Measurements from ENCODE around the gene FAM43A.

DNA sequence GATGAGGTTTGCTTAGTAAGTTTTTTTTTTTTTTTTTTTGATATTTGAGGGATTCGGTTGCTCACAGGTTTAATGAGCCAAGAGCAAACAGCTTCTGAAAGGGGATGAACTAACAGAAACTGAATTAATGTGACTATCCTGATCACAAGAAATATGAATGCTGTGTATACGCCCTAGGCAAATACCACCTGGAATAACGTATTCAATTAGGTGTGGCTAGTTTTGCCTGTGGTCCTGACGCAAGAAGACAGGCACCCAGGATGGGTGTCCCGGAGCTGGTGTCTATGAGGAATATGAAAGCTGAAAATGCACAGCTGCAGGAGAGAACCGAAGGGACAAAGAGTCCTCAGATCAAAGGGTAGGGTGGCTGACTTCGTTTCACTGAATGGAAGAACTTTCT lies 28.2 kb upstream of the FAM43A start:
- TF ChIP-seq CTCF (IDR thresholded peaks at IDR 0.05; ENCODE audit: low read depth, low read length) (no peak), POLR2A (IDR thresholded peaks at IDR 0.05; ENCODE audit: extremely low read depth, insufficient read length) (no peak)
